GM06990 (cell line): ENCODE measurements around the gene E4F1.

ENCODE experiments used
- DNase-seq: peaks from one replicate; pipeline ENCODE4 v3.0.0-alpha.2; 2011; ENCODE audit not compliant: insufficient read length; ENCODE audit errors: extremely low read depth
- H3K27me3 ChIP-seq: replicated peaks from 2 replicates; pipeline ENCODE4 v1.6.0; 2011; ENCODE audit warnings: low read length; ENCODE audit not compliant: control insufficient read depth, insufficient read depth
- H3K36me3 ChIP-seq: 2 replicates; pipeline ENCODE4 v1.5.1; 2011; ENCODE audit warnings: low read length; ENCODE audit not compliant: control insufficient read depth, insufficient read depth
- H3K4me3 ChIP-seq: replicated peaks from 2 replicates; pipeline ENCODE4 v1.5.1; 2011; ENCODE audit warnings: low read depth, mild to moderate bottlenecking, control low read depth, low read length
- TF ChIP-seq, protein P1 (sequence below): IDR thresholded peaks from 2 replicates; pipeline ENCODE4 v1.5.1; 2011; ENCODE audit warnings: low read length, control low read depth, mild to moderate bottlenecking, inconsistent platforms; ENCODE audit not compliant: insufficient read depth, poor library complexity, severe bottlenecking

Gene E4F1

GRCh38 chr16:2195322-2196161 lies 27.8 kb upstream of the E4F1 start:
- H3K27me3 ChIP-seq = peaks cover 2% of the 10 kb centered on the region; the same call in 1 of the 2 replicates
- DNase-seq = no peak
- TF ChIP-seq, protein P1, sequence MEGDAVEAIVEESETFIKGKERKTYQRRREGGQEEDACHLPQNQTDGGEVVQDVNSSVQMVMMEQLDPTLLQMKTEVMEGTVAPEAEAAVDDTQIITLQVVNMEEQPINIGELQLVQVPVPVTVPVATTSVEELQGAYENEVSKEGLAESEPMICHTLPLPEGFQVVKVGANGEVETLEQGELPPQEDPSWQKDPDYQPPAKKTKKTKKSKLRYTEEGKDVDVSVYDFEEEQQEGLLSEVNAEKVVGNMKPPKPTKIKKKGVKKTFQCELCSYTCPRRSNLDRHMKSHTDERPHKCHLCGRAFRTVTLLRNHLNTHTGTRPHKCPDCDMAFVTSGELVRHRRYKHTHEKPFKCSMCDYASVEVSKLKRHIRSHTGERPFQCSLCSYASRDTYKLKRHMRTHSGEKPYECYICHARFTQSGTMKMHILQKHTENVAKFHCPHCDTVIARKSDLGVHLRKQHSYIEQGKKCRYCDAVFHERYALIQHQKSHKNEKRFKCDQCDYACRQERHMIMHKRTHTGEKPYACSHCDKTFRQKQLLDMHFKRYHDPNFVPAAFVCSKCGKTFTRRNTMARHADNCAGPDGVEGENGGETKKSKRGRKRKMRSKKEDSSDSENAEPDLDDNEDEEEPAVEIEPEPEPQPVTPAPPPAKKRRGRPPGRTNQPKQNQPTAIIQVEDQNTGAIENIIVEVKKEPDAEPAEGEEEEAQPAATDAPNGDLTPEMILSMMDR = no peak
- H3K4me3 ChIP-seq = peak overlapping the region; percentile 18
- H3K36me3 ChIP-seq = no peaks in the 10 kb centered on the region

DNA sequence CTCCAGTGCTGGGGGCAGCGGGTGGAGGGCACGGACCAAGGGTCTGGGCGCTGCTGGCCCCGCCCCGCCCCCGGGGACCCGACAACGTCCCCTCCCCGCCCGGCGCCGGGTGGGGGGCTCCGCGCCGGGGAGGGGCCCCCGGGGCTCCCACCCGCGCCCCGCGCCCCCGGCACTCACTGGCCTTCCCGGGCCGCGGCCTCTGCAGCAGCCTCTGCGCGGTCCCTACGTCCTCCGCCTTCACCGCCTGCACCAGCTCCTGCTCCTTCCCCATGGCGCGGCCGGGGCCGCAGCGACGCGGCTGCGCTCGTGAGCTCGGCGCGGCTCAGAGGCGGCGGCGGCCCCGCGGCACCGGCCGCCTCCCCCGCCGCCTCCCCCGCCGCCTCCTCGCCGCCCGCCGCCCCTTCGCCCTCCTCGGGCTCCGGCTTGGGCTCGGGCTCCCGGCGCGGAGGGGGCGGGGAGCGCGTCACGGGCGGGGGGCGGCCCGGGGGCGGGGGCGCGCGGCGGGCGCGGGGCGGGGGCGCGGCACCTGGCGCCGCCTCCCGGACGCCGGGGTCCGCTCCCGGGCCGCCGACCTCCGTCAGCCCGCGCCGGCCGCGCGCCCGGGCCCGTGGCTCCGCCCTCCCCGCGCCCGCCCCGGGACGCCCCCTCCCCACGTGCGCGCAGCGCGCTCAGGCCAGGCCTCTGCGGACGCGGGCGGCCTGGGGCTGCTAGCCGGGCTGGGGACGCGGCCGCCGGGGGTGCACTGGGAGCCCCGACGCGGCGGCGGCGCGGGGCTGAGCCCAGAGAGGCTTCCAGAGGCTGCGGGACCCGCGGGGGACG lies 27.0 kb upstream of the E4F1 start, which contains the start of gene CASKIN1:
TSS of gene CASKIN1 (minus strand) at position 444 of the 819 bp plus-strand sequence. CDS start at position 271, 173 bp downstream.
- H3K36me3 ChIP-seq = no peaks in the 10 kb centered on the region
- TF ChIP-seq, protein P1 = no peak
- H3K4me3 ChIP-seq = peak within 1 kb of the TSS; percentile 18
- peaks cover 2% of the 10 kb centered on the region; the same call in 1 of the 2 replicates for H3K27me3 ChIP-seq
- DNase-seq = no peak

- H3K4me3 ChIP-seq = no peak overlapping the region
- H3K36me3 ChIP-seq = no peaks in the 10 kb centered on the region
- DNase-seq = no peak
- TF ChIP-seq, protein P1 = no peak
- peaks cover 2% of the 10 kb centered on the region; the same call in 1 of the 2 replicates for H3K27me3 ChIP-seq
These were observed 26.3 kb upstream of the E4F1 start for GRCh38 chr16:2196981-2197511.

DNA sequence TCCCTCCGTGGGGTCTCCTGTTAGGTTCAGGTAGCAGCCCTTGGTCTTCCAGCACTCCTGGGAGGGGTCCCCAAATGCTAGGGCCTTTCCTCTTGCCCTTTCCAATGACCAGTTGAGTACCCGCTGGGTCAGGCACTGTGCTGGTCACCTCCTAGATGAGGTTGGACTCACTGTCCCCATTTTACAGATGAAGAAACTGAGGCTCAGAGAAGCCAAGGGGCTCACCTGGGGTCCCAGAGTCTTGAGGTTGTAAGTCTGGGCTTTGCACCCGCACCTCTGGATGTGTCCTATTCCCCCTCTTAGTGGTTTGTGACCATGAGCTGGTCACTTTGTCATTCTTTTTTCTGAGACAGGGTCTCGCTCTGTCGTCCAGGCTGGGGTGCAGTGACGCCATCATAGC lies 25.6 kb upstream of the E4F1 start:
- H3K27me3 ChIP-seq = peaks cover 2% of the 10 kb centered on the region; the same call in 1 of the 2 replicates
- no peak overlapping the region for H3K4me3 ChIP-seq
- DNase-seq = no peak
- TF ChIP-seq, protein P1 = no peak
- no peaks in the 10 kb centered on the region for H3K36me3 ChIP-seq

DNA sequence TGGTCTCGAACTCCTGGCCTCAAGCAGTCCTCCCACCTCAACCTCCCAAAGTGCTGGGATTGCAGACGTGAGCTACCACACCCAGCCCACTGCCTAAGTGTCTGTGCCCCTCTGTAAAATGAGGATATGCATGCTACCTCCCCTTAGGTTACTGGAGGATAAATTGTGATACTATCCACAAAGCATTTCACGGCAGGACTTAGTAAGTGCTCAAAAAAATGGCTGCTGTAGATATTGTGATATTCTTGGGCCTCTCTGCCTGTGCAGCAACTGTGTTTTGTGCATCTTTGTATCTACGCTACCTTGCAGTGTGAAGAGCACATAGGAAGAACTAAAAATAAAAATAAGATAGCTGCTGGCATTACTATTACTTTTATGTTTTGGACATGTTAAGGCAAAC lies 25.1 kb upstream of the E4F1 start:
- no peaks in the 10 kb centered on the region for H3K36me3 ChIP-seq
- no peak for DNase-seq
- no peak overlapping the region for H3K4me3 ChIP-seq
- H3K27me3 ChIP-seq = peaks cover 2% of the 10 kb centered on the region; the same call in 1 of the 2 replicates
- TF ChIP-seq, protein P1 = no peak
